HepG2 (cell line): ENCODE data around the gene KIZ. TPM values are rescaled to one million over a fixed set of nuclear protein-coding genes. Genes with fewer than 3 reads are reported as not detected.

Experiments used
- ATAC-seq: fragments of 200-7000 bp; cut with Tn5 transposase; 3 replicates; pipeline ENCODE4 v1.9.1; 2020; ENCODE audit warnings: mild to moderate bottlenecking, moderate library complexity
- BruUV-seq: library from RNA; stranded (reverse); fragments of 400-500 nt; replicated peaks from 2 replicates; lab custom pipeline; 2021; lab: Mats Ljungman, UMichigan
- CTCF ChIA-PET: fragments of 300-600 bp; formaldehyde crosslinking; extraction: SDS; loops from one replicate; lab custom pipeline; 2021; ENCODE audit warnings: low total read pairs, inconsistent platforms, low intra/inter-chr PET ratio; lab: Yijun Ruan, JAX
- POLR2A ChIA-PET: fragments of 350-600 bp; sonication (Branson Sonifier 250); formaldehyde crosslinking; loops from one replicate; lab custom pipeline; 2020; ENCODE audit warnings: antibody characterized with exemption, inconsistent platforms; lab: Yijun Ruan, JAX
- DNase-seq: peaks from one replicate; pipeline ENCODE4 v3.0.0-alpha.2; 2015; ENCODE audit warnings: low spot score
- FAIRE-seq: peaks from 3 replicates; lab custom pipeline; 2011; peaks lifted over from hg19 to GRCh38; lab: Jason Lieb, UNC
- H2AFZ ChIP-seq: one replicate; pipeline ENCODE4 v1.6.1; 2011; ENCODE audit warnings: low read length, inconsistent platforms
- H3K27ac ChIP-seq: fragments of 300-600 bp; 3 replicates; pipeline ENCODE4 v1.8.0; 2011; ENCODE audit warnings: mixed run types, mild to moderate bottlenecking, mixed read lengths, low read length, inconsistent platforms; ENCODE audit not compliant: insufficient read depth; ENCODE audit errors: extremely low read length
- H3K27me3 ChIP-seq, 2 experiments: fragments of 200-600 bp in 1 of 2; 2 replicates in 1 of 2; 3 replicates in 1 of 2; pipeline versions ENCODE4 v1.6.0 to v1.8.0; 2011; ENCODE audit warnings: low read length in 2 of 2, mild to moderate bottlenecking in 2 of 2, moderate library complexity in 2 of 2, inconsistent platforms in 1 of 2; ENCODE audit not compliant: insufficient read depth in 2 of 2, control insufficient read depth in 1 of 2
- H3K36me3 ChIP-seq, 2 experiments: fragments of 200-600 bp in 1 of 2; replicated peaks in 1 of 2; 2 replicates in 1 of 2; 3 replicates in 1 of 2; pipeline versions ENCODE4 v1.5.1 to v1.8.0; 2011; ENCODE audit warnings: low read length in 2 of 2, inconsistent platforms in 1 of 2; ENCODE audit not compliant: insufficient read depth in 2 of 2, control insufficient read depth in 1 of 2
- H3K4me1 ChIP-seq: 2 replicates; pipeline ENCODE4 v1.5.1; 2012; ENCODE audit warnings: low read length, inconsistent platforms; ENCODE audit not compliant: insufficient read depth
- H3K4me2 ChIP-seq: 2 replicates; pipeline ENCODE4 v1.6.0; 2011; ENCODE audit warnings: low read depth, low read length, inconsistent platforms
- H3K4me3 ChIP-seq, 3 experiments: fragments of 200-600 bp in 1 of 3; sonication (generic), shearing (Covaris generic) in 1 of 3; replicated peaks in 1 of 3; 2 replicates each; pipeline ENCODE4 v1.5.1; 2011 to 2016; ENCODE audit warnings: low read length in 3 of 3, inconsistent platforms in 2 of 3, low read depth in 2 of 3, mild to moderate bottlenecking in 2 of 3, control low read depth in 1 of 3, mixed read lengths in 1 of 3; ENCODE audit not compliant: insufficient read depth in 1 of 3
- H3K79me2 ChIP-seq: one replicate; pipeline ENCODE4 v1.6.1; 2011; ENCODE audit warnings: low read length, inconsistent platforms; ENCODE audit not compliant: insufficient read depth
- H3K9ac ChIP-seq: 2 replicates; pipeline ENCODE4 v1.6.0; 2011; ENCODE audit warnings: mild to moderate bottlenecking, low read depth, low read length, inconsistent platforms; ENCODE audit not compliant: insufficient read depth
- H3K9me3 ChIP-seq: 2 replicates; pipeline ENCODE4 v1.5.1; 2012; ENCODE audit warnings: mild to moderate bottlenecking, low read length
- H4K20me1 ChIP-seq: 2 replicates; pipeline ENCODE4 v1.6.0; 2011; ENCODE audit warnings: inconsistent platforms, mild to moderate bottlenecking, low read length, moderate library complexity; ENCODE audit not compliant: insufficient read depth
- TAF1 ChIP-seq: sonication (generic); formaldehyde crosslinking; IDR thresholded peaks from 2 replicates; pipeline ENCODE4 v1.4.0; 2020; ENCODE audit warnings: missing genetic modification reagents
- TOPORS ChIP-seq: sonication (generic); formaldehyde crosslinking; IDR thresholded peaks from 2 replicates; pipeline ENCODE4 v1.8.0; 2023; ENCODE audit warnings: mild to moderate bottlenecking, missing genetic modification reagents
- ZBTB8A ChIP-seq: sonication (generic); formaldehyde crosslinking; IDR thresholded peaks from 2 replicates; pipeline ENCODE4 v1.4.0; 2020; ENCODE audit warnings: mild to moderate bottlenecking, low read depth, missing genetic modification reagents, borderline replicate concordance
- ZNF230 ChIP-seq: sonication (generic); formaldehyde crosslinking; IDR thresholded peaks from 2 replicates; pipeline ENCODE4 v1.4.0; 2020; ENCODE audit warnings: mild to moderate bottlenecking, missing genetic modification reagents
- ZNF264 ChIP-seq: sonication (generic); formaldehyde crosslinking; IDR thresholded peaks from 2 replicates; pipeline ENCODE4 v1.4.0; 2020; ENCODE audit warnings: missing genetic modification reagents
- ZNF354B ChIP-seq: sonication (generic); formaldehyde crosslinking; IDR thresholded peaks from 2 replicates; pipeline ENCODE4 v1.8.0; 2022; ENCODE audit warnings: mild to moderate bottlenecking, missing genetic modification reagents
- ZNF570 ChIP-seq: sonication (generic); formaldehyde crosslinking; IDR thresholded peaks from 2 replicates; pipeline ENCODE4 v1.4.0; 2020; ENCODE audit warnings: mild to moderate bottlenecking, missing genetic modification reagents, borderline replicate concordance
- WGBS: methylation state at CpG from one replicate; pipeline ENCODE4 v1.1.6; 2017; ENCODE audit warnings: low lambda C conversion rate; 5-methylcytosine and 5-hydroxymethylcytosine counted together
- in situ Hi-C: cut with HindIII; loops from 2 replicates; pipeline ENCODE4 v1.10.0; 2017; ENCODE audit warnings: low pct_unique_long_range_greater_than_20kb; ENCODE audit not compliant: extremely low pct_ligation_motif_present
- intact Hi-C: fragments of 100-400 bp; cut with micrococcal nuclease; formaldehyde crosslinking; loops from one replicate; pipeline ENCODE4 v1.10.0; 2022; ENCODE audit not compliant: unreplicated experiment
- polyA plus RNA-seq, 8 experiments: library from polyadenylated mRNA; depleted of rRNA in 3 of 8; stranded (reverse) in 7 of 8; unstranded in 1 of 8; fragments of >200 nt; fragmentation: Illumina TruSeq in 4 of 8; extraction: Trizol in 4 of 8; gene quantifications; 2 replicates each; pipeline versions ENCODE4 v1.2.1 to v1.2.3, GENCODE V29; 2011 to 2016; ENCODE audit warnings: low read depth in 4 of 8, missing spikeins in 1 of 8, mixed read lengths in 1 of 8; ENCODE audit not compliant: insufficient read depth in 1 of 8
- total RNA-seq, 5 experiments: library from RNA; depleted of rRNA; stranded (reverse); fragments of >200 nt; fragmentation: Illumina TruSeq; extraction: Trizol; gene quantifications; 2 replicates each; pipeline ENCODE4 v1.2.3, GENCODE V29; 2016; ENCODE audit warnings: low read depth in 1 of 5

Gene KIZ
- total and polyA plus RNA-seq, 2 of the 13 experiments (the other 11 are each of a cell fraction or from before 2014, with no cell fraction given), result 46.3 to 114 TPM

GRCh38 chr20:21149344-21149743 is 23.5 kb downstream of the KIZ start:
- Histone ChIP-seq H3K36me3 (peaks cover 17 to 60% of the 10 kb centered on the region in 2 experiments), H3K4me1 (no peaks in the 10 kb centered on the region), H4K20me1 (no peaks in the 10 kb centered on the region), H3K27ac (no peak overlapping the region), H3K4me2 (no peak overlapping the region), H3K9me3 (no peaks in the 10 kb centered on the region), H3K79me2 (no peaks in the 10 kb centered on the region), H3K9ac (no peak overlapping the region), H3K27me3 (no peaks in the 10 kb centered on the region), H3K4me3 (no peak overlapping the region), H2AFZ (no peak overlapping the region)
- BruUV-seq, result no TSS peak
- ATAC-seq (peak; percentile 57), FAIRE-seq (no peak), DNase-seq (no peak)
- WGBS, result 98% methylated on average over 9 of the region's 9 CpGs
- intact Hi-C loops (no loop called here), in situ Hi-C loops (no loop called here)
- ChIA-PET POLR2A (no interaction called here), CTCF (no interaction called here)
- TF ChIP-seq ZNF230 (CRISPR knock-in tag) (no peak), ZNF264 (CRISPR knock-in tag) (no peak), TOPORS (no peak), ZNF570 (no peak), TAF1 (CRISPR knock-in tag) (no peak)

- H3K27me3 ChIP-seq, result no peaks in the 10 kb centered on the region
Measured at GRCh38 chr20:21151791-21152190, 25.9 kb downstream of the KIZ start.

More at GRCh38 chr20:21151791-21152190, 25.9 kb downstream of the KIZ start:
- Histone ChIP-seq H2AFZ (no peak overlapping the region), H3K4me3 (no peak overlapping the region), H3K79me2 (no peaks in the 10 kb centered on the region), H3K4me2 (no peak overlapping the region)
- 96% methylated on average over 5 of the region's 5 CpGs for WGBS
- in situ Hi-C loops, result no loop called here
- no peak for DNase-seq
- POLR2A ChIA-PET, result no interaction called here
- intact Hi-C loops, result no loop called here
- TF ChIP-seq ZNF354B (CRISPR knock-in tag) (0 out of 2 replicates have a peak, but pooled peaks have one; percentile 12), ZBTB8A (CRISPR knock-in tag) (no peak)
- TF ChIP-seq, all 625 proteins: peak for 1
- Histone ChIP-seq H3K36me3 (peaks cover 21 to 44% of the 10 kb centered on the region in 2 experiments), H4K20me1 (no peaks in the 10 kb centered on the region), H3K9me3 (no peaks in the 10 kb centered on the region), H3K9ac (no peak overlapping the region), H3K27ac (no peak overlapping the region), H3K4me1 (no peaks in the 10 kb centered on the region)
- CTCF ChIA-PET, result no interaction called here
- BruUV-seq, result no TSS peak
- ATAC-seq, result no peak
- no peak for FAIRE-seq
